Endodermal cell (in vitro differentiated cells): ENCODE measurements around the gene AKAP11. TPM values are rescaled to one million over a fixed set of nuclear protein-coding genes. Genes with fewer than 3 reads are reported as not detected.
A peak's percentile ranks its signal among the peaks of the same experiment; 100 is the strongest.

ENCODE experiments used
- DNase-seq: peaks from one replicate; pipeline ENCODE4 v3.0.0-alpha.2; 2017
- H3K27ac ChIP-seq: 2 replicates; pipeline ENCODE4 v1.5.1; 2013; ENCODE audit warnings: mild to moderate bottlenecking, low read depth, low read length, moderate library complexity
- H3K27me3 ChIP-seq: 2 replicates; pipeline ENCODE4 v1.6.1; 2013; ENCODE audit warnings: mild to moderate bottlenecking, low read length, moderate library complexity; ENCODE audit not compliant: insufficient read depth, control insufficient read depth, poor library complexity, severe bottlenecking
- H3K36me3 ChIP-seq: 2 replicates; pipeline ENCODE4 v1.7.0; 2013; ENCODE audit warnings: mild to moderate bottlenecking, low read length, moderate library complexity; ENCODE audit not compliant: control insufficient read depth, insufficient read depth
- H3K4me1 ChIP-seq: one replicate; pipeline ENCODE4 v1.7.0; 2013; ENCODE audit warnings: low read length; ENCODE audit not compliant: control insufficient read depth, insufficient read depth
- H3K4me3 ChIP-seq: 2 replicates; pipeline ENCODE4 v1.5.1; 2013; ENCODE audit warnings: mild to moderate bottlenecking, low read length, moderate library complexity
- H3K9ac ChIP-seq: 2 replicates; pipeline ENCODE4 v1.6.1; 2013; ENCODE audit warnings: mild to moderate bottlenecking, low read length, moderate library complexity; ENCODE audit not compliant: poor library complexity, severe bottlenecking; ENCODE audit errors: extremely low read depth
- H3K9me3 ChIP-seq: 2 replicates; pipeline ENCODE4 v1.6.1; 2013; ENCODE audit warnings: mild to moderate bottlenecking, low read length, moderate library complexity; ENCODE audit not compliant: control insufficient read depth
- H3K27ac Mint-ChIP-seq: 2 replicates; pipeline ENCODE4 v1.8.0; 2020; ENCODE audit warnings: mixed read lengths
- H3K27me3 Mint-ChIP-seq: 2 replicates; pipeline ENCODE4 v1.8.0; 2021; ENCODE audit warnings: mild to moderate bottlenecking, mixed read lengths; ENCODE audit not compliant: insufficient read depth
- H3K36me3 Mint-ChIP-seq: 2 replicates; pipeline ENCODE4 v1.8.0; 2020; ENCODE audit warnings: low read depth, mixed read lengths
- H3K4me1 Mint-ChIP-seq: 2 replicates; pipeline ENCODE4 v1.8.0; 2020; ENCODE audit warnings: mixed read lengths
- H3K4me3 Mint-ChIP-seq: 2 replicates; pipeline ENCODE4 v1.8.0; 2020; ENCODE audit warnings: mild to moderate bottlenecking, moderate library complexity, mixed read lengths
- H3K9me3 Mint-ChIP-seq: 2 replicates; pipeline ENCODE4 v1.8.0; 2020; ENCODE audit warnings: mild to moderate bottlenecking, mixed read lengths
- WGBS, 2 experiments: methylation state at CpG; one replicate each; pipeline versions ENCODE4 v1.1.5 to v1.1.7; 2013; ENCODE audit warnings: missing lambda C conversion rate in 2 of 2, mixed read lengths in 1 of 2; ENCODE audit not compliant: insufficient coverage in 1 of 2, insufficient read length in 1 of 2; 5-methylcytosine and 5-hydroxymethylcytosine counted together
- total RNA-seq, 2 donors: library from RNA; stranded (reverse); fragmentation: NEBNext Ultra II Directional in 1 of 2; extraction: Animal tissue kit (Norgen Biotek cat#: 25700) in 1 of 2; gene quantifications; 2 replicates in 1 of 2; 3 replicates in 1 of 2; pipeline ENCODE4 v1.2.1, GENCODE V29; 2021
- TF ChIP-seq, protein P1 (sequence below): fragments of 200-600 bp; sonication (generic); conservative IDR thresholded peaks from 2 replicates; pipeline ENCODE4 v1.5.0; 2021; ENCODE audit warnings: antibody characterized with exemption, mild to moderate bottlenecking

AKAP11 gene
- total RNA-seq, 2 donors from 2014 or later: 16.9 to 17.6 TPM

DNA sequence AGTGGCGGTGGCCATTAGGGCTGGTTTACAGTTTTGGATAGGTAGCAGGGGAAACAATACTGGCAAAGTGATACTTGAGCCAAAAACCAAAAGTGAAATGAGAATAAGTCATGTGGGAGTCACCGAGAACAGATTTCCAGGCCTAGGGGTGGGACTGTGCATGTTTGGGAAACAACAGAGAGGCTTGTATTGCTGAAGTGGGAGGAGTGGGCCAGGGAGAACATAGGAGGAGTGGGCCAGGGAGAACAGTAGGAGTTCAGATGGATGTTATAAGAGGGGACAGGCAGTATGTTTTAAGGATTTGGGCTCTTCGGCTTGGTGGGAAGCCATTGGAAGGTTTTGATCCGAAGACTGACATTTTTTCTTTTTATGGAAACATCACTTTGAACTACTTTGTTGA lies 35.5 kb downstream of the AKAP11 start:
- H3K27me3 Mint-ChIP-seq: no peaks in the 10 kb centered on the region
- peak overlapping the region; percentile 14 for H3K27ac Mint-ChIP-seq
- no peak overlapping the region for H3K4me3 ChIP-seq

DNA sequence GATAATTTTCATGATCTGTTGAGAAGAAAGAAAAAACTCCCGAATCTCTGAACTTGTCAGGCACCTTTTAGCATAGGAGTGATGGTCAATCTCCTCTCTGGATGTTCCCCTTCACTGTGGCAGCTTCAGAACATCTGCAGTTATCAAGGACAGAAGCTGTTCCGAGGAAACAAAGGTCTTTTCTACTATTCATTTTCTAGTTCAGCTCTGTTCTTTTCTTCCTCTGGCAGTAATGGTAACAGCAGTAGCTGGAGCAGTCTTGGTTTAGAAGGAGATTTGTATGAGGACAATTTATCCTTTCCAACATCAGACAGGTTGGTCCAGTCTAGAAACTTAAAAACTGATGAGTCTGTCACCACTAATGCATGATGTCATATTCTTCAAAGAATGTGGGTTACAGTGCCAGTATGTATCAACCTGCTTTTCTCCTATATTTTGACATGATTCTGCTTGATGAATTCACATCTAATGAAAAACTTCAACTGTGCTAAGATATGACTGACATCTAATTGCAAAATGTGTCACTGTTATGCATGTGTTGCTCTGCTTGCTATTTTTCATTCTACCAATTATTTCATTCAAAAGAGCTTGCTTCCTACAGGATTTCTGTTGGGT lies 41.0 kb downstream of the AKAP11 start:
- H3K4me1 ChIP-seq: no peaks in the 10 kb centered on the region
- H3K27me3 ChIP-seq: no peaks in the 10 kb centered on the region
- H3K9me3 Mint-ChIP-seq: no peaks in the 10 kb centered on the region
- no peak overlapping the region for H3K4me3 Mint-ChIP-seq
- no peak overlapping the region for H3K27ac Mint-ChIP-seq
- TF ChIP-seq, protein P1, sequence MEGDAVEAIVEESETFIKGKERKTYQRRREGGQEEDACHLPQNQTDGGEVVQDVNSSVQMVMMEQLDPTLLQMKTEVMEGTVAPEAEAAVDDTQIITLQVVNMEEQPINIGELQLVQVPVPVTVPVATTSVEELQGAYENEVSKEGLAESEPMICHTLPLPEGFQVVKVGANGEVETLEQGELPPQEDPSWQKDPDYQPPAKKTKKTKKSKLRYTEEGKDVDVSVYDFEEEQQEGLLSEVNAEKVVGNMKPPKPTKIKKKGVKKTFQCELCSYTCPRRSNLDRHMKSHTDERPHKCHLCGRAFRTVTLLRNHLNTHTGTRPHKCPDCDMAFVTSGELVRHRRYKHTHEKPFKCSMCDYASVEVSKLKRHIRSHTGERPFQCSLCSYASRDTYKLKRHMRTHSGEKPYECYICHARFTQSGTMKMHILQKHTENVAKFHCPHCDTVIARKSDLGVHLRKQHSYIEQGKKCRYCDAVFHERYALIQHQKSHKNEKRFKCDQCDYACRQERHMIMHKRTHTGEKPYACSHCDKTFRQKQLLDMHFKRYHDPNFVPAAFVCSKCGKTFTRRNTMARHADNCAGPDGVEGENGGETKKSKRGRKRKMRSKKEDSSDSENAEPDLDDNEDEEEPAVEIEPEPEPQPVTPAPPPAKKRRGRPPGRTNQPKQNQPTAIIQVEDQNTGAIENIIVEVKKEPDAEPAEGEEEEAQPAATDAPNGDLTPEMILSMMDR: no peak
- no peaks in the 10 kb centered on the region for H3K4me1 Mint-ChIP-seq
- no peak overlapping the region for H3K27ac ChIP-seq
- DNase-seq: no peak
- peaks cover 35% of the 10 kb centered on the region for H3K36me3 ChIP-seq
- peaks cover 28% of the 10 kb centered on the region for H3K36me3 Mint-ChIP-seq
- H3K9me3 ChIP-seq: no peaks in the 10 kb centered on the region
- H3K9ac ChIP-seq: no peak overlapping the region
- H3K4me3 ChIP-seq: no peak overlapping the region
- WGBS, 2 experiments: 95 to 100% methylated on average over 2 of the region's 2 CpGs
- H3K27me3 Mint-ChIP-seq: no peaks in the 10 kb centered on the region

More for the DNA sequence above, 35.5 kb downstream of the AKAP11 start:
- H3K36me3 ChIP-seq: peaks cover 47% of the 10 kb centered on the region
- H3K4me3 Mint-ChIP-seq: no peak overlapping the region
- TF ChIP-seq, protein P1: no peak
- H3K9me3 ChIP-seq: no peaks in the 10 kb centered on the region
- DNase-seq: no peak
- no peak overlapping the region for H3K9ac ChIP-seq
- peaks cover 59% of the 10 kb centered on the region for H3K36me3 Mint-ChIP-seq
- H3K9me3 Mint-ChIP-seq: no peaks in the 10 kb centered on the region
- no peaks in the 10 kb centered on the region for H3K27me3 ChIP-seq
- WGBS, 2 experiments: 93 to 94% methylated on average over 2 to 3 of the region's 4 CpGs
- H3K4me1 Mint-ChIP-seq: peaks cover 1% of the 10 kb centered on the region
- no peak overlapping the region for H3K27ac ChIP-seq
- peaks cover 9% of the 10 kb centered on the region for H3K4me1 ChIP-seq

DNA sequence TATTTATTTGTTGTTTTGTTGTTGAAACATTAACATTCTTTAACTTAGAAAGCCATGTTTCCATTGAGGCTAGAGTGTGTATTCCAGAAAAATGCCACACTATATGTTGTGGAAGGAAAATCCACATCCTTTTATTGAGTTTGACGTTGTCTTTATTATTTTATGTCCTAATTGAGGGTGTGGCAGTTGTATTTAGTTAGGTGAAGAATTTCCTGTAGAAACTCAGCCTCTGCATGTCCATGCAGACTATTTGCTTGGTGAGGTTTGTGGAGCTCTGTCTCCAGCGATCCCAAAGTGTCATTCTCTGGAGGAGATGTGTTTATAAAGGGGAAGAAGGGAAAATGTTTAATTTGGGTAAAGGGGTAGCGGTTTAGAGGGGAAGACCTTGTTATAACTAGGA lies 46.6 kb downstream of the AKAP11 start:
- Histone ChIP-seq H3K36me3 (peaks cover 8% of the 10 kb centered on the region), H3K9ac (no peak overlapping the region), H3K27me3 (no peaks in the 10 kb centered on the region), H3K4me3 (no peak overlapping the region), H3K4me1 (no peaks in the 10 kb centered on the region), H3K27ac (no peak overlapping the region), H3K9me3 (no peaks in the 10 kb centered on the region)
- Mint-ChIP-seq H3K36me3 (peaks cover 6% of the 10 kb centered on the region), H3K27ac (no peak overlapping the region), H3K9me3 (no peaks in the 10 kb centered on the region), H3K4me1 (peaks cover 22% of the 10 kb centered on the region), H3K4me3 (no peak overlapping the region), H3K27me3 (no peaks in the 10 kb centered on the region)
- WGBS, 2 experiments: 57 to 78% methylated on average over 1 to 3 of the region's 3 CpGs
- TF ChIP-seq, protein P1: no peak
- DNase-seq: no peak
